PFSK-1 (cell line): ENCODE results near the gene IL1RL1.

ENCODE experiments used
- FOXP2 ChIP-seq: optimal IDR thresholded peaks from 2 replicates; pipeline ENCODE3; 2011; ENCODE audit warnings: borderline replicate concordance, control low read depth, inconsistent platforms; ENCODE audit not compliant: insufficient read depth; ENCODE audit errors: extremely low read length, extremely low read depth
- POLR2AphosphoS5 ChIP-seq: IDR thresholded peaks from 2 replicates; pipeline ENCODE4 v1.6.1; 2012; ENCODE audit warnings: low read depth, mild to moderate bottlenecking, control low read depth, low read length, moderate library complexity
- SIN3A ChIP-seq: IDR thresholded peaks from 2 replicates; pipeline ENCODE4 v1.6.1; 2012; ENCODE audit warnings: mild to moderate bottlenecking, low read length, moderate library complexity, borderline replicate concordance; ENCODE audit not compliant: insufficient read depth
- TAF1 ChIP-seq: IDR thresholded peaks from 2 replicates; pipeline ENCODE4 v1.6.1; 2012; ENCODE audit warnings: low read length, control low read depth, borderline replicate concordance; ENCODE audit not compliant: insufficient read depth
- TF ChIP-seq, protein P1 (sequence below), 2 experiments: IDR thresholded peaks; 2 replicates each; pipeline versions ENCODE4 v1.6.1 to v1.8.0; 2011 to 2012; ENCODE audit warnings: low read depth in 2 of 2, low read length in 2 of 2, control low read depth in 1 of 2, inconsistent platforms in 1 of 2, mild to moderate bottlenecking in 1 of 2, moderate library complexity in 1 of 2; ENCODE audit not compliant: insufficient read depth in 1 of 2

The IL1RL1 gene

DNA sequence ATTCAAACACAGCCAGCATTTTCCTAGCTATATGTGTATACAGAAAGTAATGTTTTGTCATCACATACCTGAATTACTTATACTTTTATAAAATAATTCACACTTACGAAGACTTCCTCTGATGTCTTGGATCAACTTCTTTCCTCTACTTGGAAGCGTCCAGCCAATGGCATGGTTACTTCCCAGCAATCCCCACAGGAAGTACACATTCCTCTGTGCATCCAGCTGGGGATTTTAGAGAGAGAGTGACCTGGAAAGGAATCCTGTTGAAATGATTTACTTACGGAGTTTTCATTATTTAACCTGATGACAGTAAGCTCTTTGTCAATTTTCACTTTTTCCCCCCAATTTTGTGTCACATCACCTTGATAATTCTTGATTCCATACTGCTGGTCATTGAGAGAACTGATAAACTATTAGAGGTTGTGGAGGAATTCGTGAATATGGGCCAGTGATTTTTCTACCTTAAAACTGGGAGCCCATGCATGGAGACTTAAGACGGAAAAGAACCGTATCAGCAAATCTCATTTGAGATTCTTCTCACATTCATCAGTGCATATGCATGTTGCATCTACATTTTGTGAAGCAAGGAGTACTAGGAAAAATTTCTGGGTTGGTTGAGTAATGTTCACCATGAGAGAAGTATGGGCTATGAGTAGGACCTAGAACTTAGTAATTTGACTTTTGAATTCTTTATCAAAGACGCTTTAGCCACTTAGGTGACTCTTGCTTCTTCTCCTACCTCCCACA, 35.2 kb downstream of the IL1RL1 start:
- TF ChIP-seq POLR2AphosphoS5 (no peak), TAF1 (no peak), FOXP2 (no peak), SIN3A (no peak)
- TF ChIP-seq, protein P1, sequence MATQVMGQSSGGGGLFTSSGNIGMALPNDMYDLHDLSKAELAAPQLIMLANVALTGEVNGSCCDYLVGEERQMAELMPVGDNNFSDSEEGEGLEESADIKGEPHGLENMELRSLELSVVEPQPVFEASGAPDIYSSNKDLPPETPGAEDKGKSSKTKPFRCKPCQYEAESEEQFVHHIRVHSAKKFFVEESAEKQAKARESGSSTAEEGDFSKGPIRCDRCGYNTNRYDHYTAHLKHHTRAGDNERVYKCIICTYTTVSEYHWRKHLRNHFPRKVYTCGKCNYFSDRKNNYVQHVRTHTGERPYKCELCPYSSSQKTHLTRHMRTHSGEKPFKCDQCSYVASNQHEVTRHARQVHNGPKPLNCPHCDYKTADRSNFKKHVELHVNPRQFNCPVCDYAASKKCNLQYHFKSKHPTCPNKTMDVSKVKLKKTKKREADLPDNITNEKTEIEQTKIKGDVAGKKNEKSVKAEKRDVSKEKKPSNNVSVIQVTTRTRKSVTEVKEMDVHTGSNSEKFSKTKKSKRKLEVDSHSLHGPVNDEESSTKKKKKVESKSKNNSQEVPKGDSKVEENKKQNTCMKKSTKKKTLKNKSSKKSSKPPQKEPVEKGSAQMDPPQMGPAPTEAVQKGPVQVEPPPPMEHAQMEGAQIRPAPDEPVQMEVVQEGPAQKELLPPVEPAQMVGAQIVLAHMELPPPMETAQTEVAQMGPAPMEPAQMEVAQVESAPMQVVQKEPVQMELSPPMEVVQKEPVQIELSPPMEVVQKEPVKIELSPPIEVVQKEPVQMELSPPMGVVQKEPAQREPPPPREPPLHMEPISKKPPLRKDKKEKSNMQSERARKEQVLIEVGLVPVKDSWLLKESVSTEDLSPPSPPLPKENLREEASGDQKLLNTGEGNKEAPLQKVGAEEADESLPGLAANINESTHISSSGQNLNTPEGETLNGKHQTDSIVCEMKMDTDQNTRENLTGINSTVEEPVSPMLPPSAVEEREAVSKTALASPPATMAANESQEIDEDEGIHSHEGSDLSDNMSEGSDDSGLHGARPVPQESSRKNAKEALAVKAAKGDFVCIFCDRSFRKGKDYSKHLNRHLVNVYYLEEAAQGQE (IDR thresholded peaks at IDR 0.05; ENCODE audit: insufficient read depth in 1 of 2, low read depth in 2 of 2, low read length in 2 of 2), result no peak

DNA sequence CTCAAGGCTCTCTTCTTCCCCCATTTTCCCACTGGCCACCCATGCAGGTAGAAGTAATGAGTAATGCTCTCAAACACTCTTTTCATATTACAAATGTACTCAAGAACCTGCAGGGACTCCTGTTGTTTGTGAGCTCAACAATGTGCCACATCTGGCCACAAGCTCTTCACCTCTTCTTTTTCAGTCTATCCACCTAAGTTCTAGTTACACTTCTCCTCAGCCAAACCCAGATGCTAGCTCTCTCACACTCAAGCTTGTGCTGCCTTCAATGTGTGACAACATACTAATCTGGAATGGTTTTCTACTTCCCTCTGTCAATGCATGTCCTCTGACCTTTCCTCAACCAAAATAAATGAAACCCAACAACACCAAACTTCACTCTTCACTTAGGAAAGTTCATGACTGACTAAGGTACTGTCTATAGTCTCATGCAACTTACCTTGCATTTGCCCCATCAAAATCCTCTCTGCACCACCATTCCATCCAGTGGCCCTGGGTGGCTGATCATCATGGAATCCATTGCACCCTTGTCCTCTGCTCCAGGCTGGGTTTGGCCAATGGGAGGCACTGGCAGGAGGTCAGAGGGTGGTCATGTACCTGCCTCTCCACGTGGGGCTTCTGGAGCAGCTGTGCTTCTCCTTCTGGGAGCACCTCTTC, 38.9 kb downstream of the IL1RL1 start:
- TF ChIP-seq TAF1, result no peak
- no peak for TF ChIP-seq POLR2AphosphoS5
- TF ChIP-seq SIN3A, result no peak
- no peak for TF ChIP-seq FOXP2
- TF ChIP-seq, protein P1 (IDR thresholded peaks at IDR 0.05; ENCODE audit: insufficient read depth in 1 of 2, low read depth in 2 of 2, low read length in 2 of 2), result no peak

DNA sequence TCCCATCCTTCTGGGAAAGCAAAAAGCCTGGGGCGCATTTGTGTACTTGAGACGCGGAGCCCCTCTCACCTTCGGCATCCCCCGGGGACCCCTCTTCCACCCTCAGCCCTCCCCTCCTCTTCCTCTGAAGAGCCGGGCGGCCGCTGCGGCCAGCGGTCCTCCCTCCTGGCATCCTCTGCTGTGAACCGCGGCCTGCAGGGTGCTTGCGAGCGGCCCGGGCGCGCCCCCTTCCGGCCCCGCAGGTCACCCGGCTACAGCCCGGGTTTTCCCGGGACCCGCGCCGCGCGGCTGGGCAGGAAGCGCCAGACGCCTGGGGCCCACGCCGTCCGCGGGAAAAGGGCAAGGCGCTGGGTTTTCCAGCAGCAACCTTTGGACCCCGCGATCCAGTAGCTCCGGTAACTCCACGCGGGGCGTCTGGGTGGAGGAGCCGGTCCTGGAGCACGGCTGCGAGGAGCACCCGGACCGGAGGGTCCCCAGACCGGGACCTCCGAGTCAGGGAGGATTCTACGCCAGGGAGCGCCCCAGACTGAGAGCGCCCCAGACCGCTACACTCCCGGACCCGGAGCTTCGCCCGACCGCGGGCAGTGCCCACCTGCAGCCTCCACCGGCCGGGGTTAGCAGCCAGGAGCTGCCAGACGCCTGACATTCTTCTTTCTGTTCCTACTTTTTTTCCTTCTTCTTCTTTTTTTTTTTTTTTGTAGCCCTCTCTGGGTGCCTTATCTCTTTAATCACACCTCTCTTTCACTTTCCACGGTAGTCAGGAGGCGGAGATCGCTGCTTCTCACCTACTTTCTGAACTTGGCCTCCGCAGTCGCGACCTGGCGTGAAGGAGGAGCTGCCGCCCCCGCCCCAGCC, 44.4 kb downstream of the IL1RL1 start, which contains the start of gene IL18R1:
TSS of gene IL18R1 (plus strand) at position 271 of the 855 bp plus-strand sequence. CDS start 6,865 bp downstream, outside the sequence.
- TF ChIP-seq FOXP2 (peak; percentile 90), SIN3A (0 out of 2 replicates have a peak, but pooled peaks have one; percentile 13)
- TF ChIP-seq, protein P1 (IDR thresholded peaks at IDR 0.05; ENCODE audit: insufficient read depth in 1 of 2, low read depth in 2 of 2, low read length in 2 of 2), result no peak

DNA sequence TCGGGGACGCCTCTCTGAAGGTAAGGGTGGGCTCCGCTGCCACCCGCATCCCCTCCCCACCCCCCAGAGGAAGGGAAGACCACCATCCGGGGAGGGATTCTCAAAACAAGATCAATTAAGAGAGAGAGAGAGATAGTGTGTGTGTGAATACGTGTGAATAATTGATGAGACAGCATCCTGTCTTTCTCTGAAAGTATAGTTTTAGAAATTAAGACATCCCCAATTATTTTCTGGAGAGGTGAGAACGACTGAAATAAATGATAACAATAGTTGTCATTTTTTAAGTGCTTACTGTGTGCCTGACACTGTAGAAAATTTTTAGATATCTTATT, 45.0 kb downstream of the IL1RL1 start:
- TF ChIP-seq, protein P1 (IDR thresholded peaks at IDR 0.05; ENCODE audit: insufficient read depth in 1 of 2, low read depth in 2 of 2, low read length in 2 of 2), result no peak
- TF ChIP-seq FOXP2 (no peak), SIN3A (no peak), POLR2AphosphoS5 (no peak), TAF1 (no peak)
